GM18511 (cell line): ENCODE results near the gene MGA.

ENCODE experiments used
- ATAC-seq: cut with Tn5 transposase; IDR thresholded peaks from one replicate; pipeline ENCODE4 v1.9.1; 2021; ENCODE audit warnings: mild to moderate bottlenecking, moderate library complexity; ENCODE audit not compliant: unreplicated experiment

MGA gene

GRCh38 chr15:41780266-41780665, 120.1 kb downstream of the MGA start:
- no peak for ATAC-seq

- no peak for ATAC-seq
Measured at GRCh38 chr15:41780727-41781126, 120.5 kb downstream of the MGA start.

GRCh38 chr15:41782371-41783282, 122.4 kb downstream of the MGA start:
- no peak for ATAC-seq

- no peak for ATAC-seq
Measured at GRCh38 chr15:41783296-41783695, 123.1 kb downstream of the MGA start.

GRCh38 chr15:41788262-41788661, 128.1 kb downstream of the MGA start:
- no peak for ATAC-seq

- ATAC-seq = no peak
Measured at GRCh38 chr15:41789236-41789635, 129.0 kb downstream of the MGA start.

- ATAC-seq = no peak
Measured at GRCh38 chr15:41789662-41790061, 129.5 kb downstream of the MGA start.

GRCh38 chr15:41790169-41790568, 130.0 kb downstream of the MGA start:
- no peak for ATAC-seq

- ATAC-seq = no peak
Measured at GRCh38 chr15:41790756-41791546, 130.7 kb downstream of the MGA start.

- ATAC-seq = no peak
Measured at GRCh38 chr15:41791547-41791937, 131.3 kb downstream of the MGA start.

GRCh38 chr15:41792000-41792637, 131.9 kb downstream of the MGA start:
- ATAC-seq = no peak

GRCh38 chr15:41794081-41794480, 133.9 kb downstream of the MGA start:
- ATAC-seq = no peak

- no peak for ATAC-seq
Measured at GRCh38 chr15:41795996-41796856, 136.0 kb downstream of the MGA start.

- ATAC-seq = no peak
Measured at GRCh38 chr15:41797201-41797944, 137.2 kb downstream of the MGA start.

- no peak for ATAC-seq
Measured at GRCh38 chr15:41798607-41799487, 138.6 kb downstream of the MGA start.

GRCh38 chr15:41799488-41799805, 139.2 kb downstream of the MGA start:
- no peak for ATAC-seq

- no peak for ATAC-seq
Measured at GRCh38 chr15:41801185-41801584, 141.0 kb downstream of the MGA start.

- no peak for ATAC-seq
Measured at GRCh38 chr15:41801850-41802455, 141.7 kb downstream of the MGA start.

GRCh38 chr15:41804361-41804760, 144.2 kb downstream of the MGA start:
- ATAC-seq = no peak
